Aorta (tissue), 5 donors: ENCODE data around the gene IFT57. TPM values are rescaled to one million over a fixed set of nuclear protein-coding genes. Genes with fewer than 3 reads are reported as not detected.

Experiments
- ATAC-seq: fragments of 200-7000 bp; cut with Tn5 transposase; one replicate; pipeline ENCODE4 v1.9.1; 2022; ENCODE audit warnings: moderate library complexity; ENCODE audit not compliant: low FRiP score
- DNase-seq, 2 donors: peaks; one replicate each; pipeline ENCODE4 v3.0.0-alpha.2; 2020
- H3K27ac ChIP-seq, 2 donors: one replicate each; pipeline ENCODE4 v1.5.1; 2013; ENCODE audit warnings: low read length in 2 of 2, mild to moderate bottlenecking in 2 of 2, moderate library complexity in 2 of 2, control low read depth in 1 of 2, inconsistent platforms in 1 of 2, low read depth in 1 of 2
- H3K27me3 ChIP-seq, 2 donors: one replicate each; pipeline ENCODE4 v1.6.1; 2013; ENCODE audit warnings: control low read depth in 1 of 2, low read length in 1 of 2, mild to moderate bottlenecking in 1 of 2, moderate library complexity in 1 of 2; ENCODE audit not compliant: insufficient read depth in 2 of 2, control insufficient read depth in 1 of 2
- H3K36me3 ChIP-seq, 2 donors: one replicate each; pipeline ENCODE4 v1.6.1; 2013; ENCODE audit warnings: control low read depth in 1 of 2, low read length in 1 of 2, mild to moderate bottlenecking in 1 of 2; ENCODE audit not compliant: insufficient read depth in 2 of 2, control insufficient read depth in 1 of 2
- H3K4me1 ChIP-seq, 2 donors: one replicate each; pipeline ENCODE4 v1.6.1; 2013; ENCODE audit warnings: low read length in 2 of 2, control low read depth in 1 of 2, mild to moderate bottlenecking in 1 of 2, moderate library complexity in 1 of 2; ENCODE audit not compliant: insufficient read depth in 2 of 2, control insufficient read depth in 1 of 2
- H3K4me3 ChIP-seq, 2 donors: one replicate each; pipeline ENCODE4 v1.5.1; 2013; ENCODE audit warnings: low read length in 2 of 2, control low read depth in 1 of 2, mild to moderate bottlenecking in 1 of 2
- H3K9me3 ChIP-seq: one replicate; pipeline ENCODE4 v1.6.1; 2013; ENCODE audit warnings: mild to moderate bottlenecking, low read length; ENCODE audit not compliant: control insufficient read depth
- whole genome bisulfite sequencing, 2 donors: extraction: QIAGEN DNeasy Blood & Tissue Kit; methylation state at CpG; one replicate each; pipeline ENCODE4 v1.1.7; 2013; 5-methylcytosine and 5-hydroxymethylcytosine counted together
- intact Hi-C, 2 donors: fragments of 100-400 bp; cut with DNase I; formaldehyde crosslinking; loops; one replicate each; pipeline versions ENCODE4 v1.14.2 to v1.15.0; 2022
- polyA plus RNA-seq, 2 donors: library from polyadenylated mRNA; stranded (reverse); fragments of 200-250 nt; gene quantifications; one replicate each; pipeline ENCODE4 v1.2.3, GENCODE V29; 2013
- total RNA-seq, 2 donors: library from RNA; stranded (reverse); fragmentation: NEBNext Ultra II Directional; extraction: Animal tissue kit (Norgen Biotek cat#: 25700); gene quantifications; one replicate each; pipeline ENCODE4 v1.2.1, GENCODE V29; 2021
- donor health status: healthy with polysubstance abuse.
- donor health status: Bipolar disorder and iron deficiency.
- donor health status: DM: no; HTN: no; CAD: no.
- donor health status: DM: no; HTN: no; CAD: no.
- donor health status: DM: yes; HTN: yes; CAD: no.

Gene IFT57
- total and polyA plus RNA-seq, 4 donors, result 38.3 to 53.0 (median 43.5) TPM

DNA sequence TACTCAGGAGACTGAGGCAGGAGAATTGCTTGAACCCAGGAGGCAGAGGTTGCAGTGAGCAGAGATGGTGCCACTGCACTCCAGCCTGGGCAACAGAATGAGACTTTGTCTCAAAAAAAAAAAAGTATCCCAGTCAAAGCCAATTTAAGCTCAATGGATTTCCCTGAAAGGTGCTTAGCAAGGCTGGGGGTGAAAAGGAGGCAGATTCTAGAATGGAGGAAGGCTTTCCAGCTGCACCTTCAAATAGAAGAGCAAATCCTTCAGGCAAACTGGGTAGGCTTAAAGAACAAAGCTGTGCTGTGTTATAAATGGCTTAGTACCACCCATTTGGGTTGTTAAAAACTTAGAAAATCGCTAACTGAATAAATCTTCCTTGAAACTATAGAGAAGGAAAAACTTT, 3.0 kb upstream of the IFT57 start:
- 97 to 100% methylated on average over 1 of the region's 1 CpG for WGBS, 2 donors
- intact Hi-C loops, result loop anchor here in 1 of 2 donors (10.0 kb wide), 1 partner anchor 130 kb away; the partner anchor contains the start of gene CD47

GRCh38 chr3:108223928-108224327, 1.7 kb upstream of the IFT57 start:
- WGBS, 2 donors, result 51 to 57% methylated on average over 4 of the region's 4 CpGs
- ATAC-seq (no peak), DNase-seq (no peak)
- Histone ChIP-seq H3K4me3 (no peak overlapping the region), H3K4me1 (peaks cover 0 to 13% of the 10 kb centered on the region in 2 donors), H3K27ac (no peak overlapping the region), H3K27me3 (no peaks in the 10 kb centered on the region), H3K9me3 (no peaks in the 10 kb centered on the region), H3K36me3 (no peaks in the 10 kb centered on the region)
- intact Hi-C loops, result loop anchor here in 1 of 2 donors (10.0 kb wide), 1 partner anchor 129 kb away; the partner anchor contains the start of gene CD47

More for the DNA sequence above, 3.0 kb upstream of the IFT57 start:
- H3K36me3 ChIP-seq, result no peaks in the 10 kb centered on the region
- no peak overlapping the region for H3K27ac ChIP-seq
- no peaks in the 10 kb centered on the region for H3K27me3 ChIP-seq
- H3K4me1 ChIP-seq, result peaks cover 0 to 10% of the 10 kb centered on the region in 2 donors
- no peak for ATAC-seq
- no peak for DNase-seq
- no peak overlapping the region for H3K4me3 ChIP-seq
- no peaks in the 10 kb centered on the region for H3K9me3 ChIP-seq

DNA sequence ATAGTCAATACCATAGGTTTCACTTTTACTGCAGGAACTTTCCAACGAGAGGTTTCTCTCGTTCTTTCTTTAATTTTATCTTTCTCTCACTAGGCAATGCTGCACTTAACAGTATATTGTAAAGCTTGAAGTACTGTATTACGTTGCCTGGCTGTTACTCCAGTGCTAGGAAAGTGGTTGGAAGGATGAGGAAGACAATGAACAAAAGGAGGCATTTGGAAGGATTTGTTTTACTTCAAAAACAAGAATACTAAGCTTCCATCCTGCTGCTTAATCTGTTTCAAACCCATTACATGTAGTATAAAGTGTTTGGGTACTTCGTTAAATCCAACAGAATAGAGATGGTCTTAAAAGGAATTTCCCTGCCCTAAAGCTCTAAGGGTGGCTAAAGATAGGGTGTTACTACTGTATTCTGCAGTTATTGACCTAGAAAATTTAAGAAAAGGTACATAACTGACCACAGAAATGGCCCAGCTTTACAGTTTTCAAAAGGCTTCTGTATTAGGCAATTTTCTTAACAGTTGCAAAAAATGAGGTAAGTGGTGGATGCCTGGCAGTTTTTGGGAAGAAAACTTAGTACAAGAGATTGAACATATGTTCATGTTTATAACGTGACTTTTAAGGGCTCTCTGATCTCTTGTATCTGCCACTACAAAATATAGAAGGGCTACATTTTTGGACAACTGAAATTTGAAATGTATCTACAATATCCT, 785 bp upstream of the IFT57 start:
- WGBS, 2 donors, result 6% methylated on average over 5 of the region's 5 CpGs
- intact Hi-C loops, result loop anchor here in 1 of 2 donors (10.0 kb wide), 1 partner anchor 128 kb away; the partner anchor contains the start of gene CD47
- Histone ChIP-seq H3K4me1 (peaks cover 0 to 13% of the 10 kb centered on the region in 2 donors), H3K27me3 (no peaks in the 10 kb centered on the region), H3K9me3 (no peaks in the 10 kb centered on the region), H3K4me3 (peak overlapping the region; percentile 62 to 85), H3K27ac (peak overlapping the region in 1 of 2 donors; percentile 63), H3K36me3 (no peaks in the 10 kb centered on the region)
- DNase-seq, result no peak
- ATAC-seq, result peak; percentile 19

DNA sequence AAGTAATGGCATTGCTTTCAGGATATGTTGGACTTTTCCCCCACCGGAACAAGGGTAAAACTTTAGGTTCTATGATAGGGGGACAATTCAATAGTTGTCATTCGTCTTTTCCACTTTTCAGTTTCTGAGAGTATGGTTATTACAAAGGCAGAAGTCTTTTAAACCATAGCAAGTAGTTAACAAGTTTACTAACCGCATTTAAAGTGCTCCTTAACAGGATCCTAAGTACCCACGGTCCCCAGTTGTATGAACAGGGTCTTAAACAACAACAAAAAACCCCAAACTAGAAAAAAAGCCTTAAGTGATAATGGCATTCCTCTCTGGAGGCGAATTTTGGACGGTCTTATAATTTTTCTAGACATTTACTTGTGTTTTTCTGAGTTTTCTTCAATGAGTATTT, 831 bp downstream of the IFT57 start:
- Histone ChIP-seq H3K4me1 (peaks cover 0 to 13% of the 10 kb centered on the region in 2 donors), H3K27me3 (no peaks in the 10 kb centered on the region), H3K36me3 (no peaks in the 10 kb centered on the region), H3K9me3 (no peaks in the 10 kb centered on the region), H3K4me3 (peak overlapping the region; percentile 81 to 83), H3K27ac (no peak overlapping the region)
- 5 to 8% methylated on average over 6 of the region's 6 CpGs for WGBS, 2 donors
- ATAC-seq (no peak), DNase-seq (no peak)
- intact Hi-C loops, result loop anchor here in 1 of 2 donors (10.0 kb wide), 1 partner anchor 127 kb away; the partner anchor contains the start of gene CD47

- WGBS, 2 donors, result 81 to 85% methylated on average over 9 of the region's 9 CpGs
- intact Hi-C loops, result no loop called here
- peaks cover 0 to 13% of the 10 kb centered on the region in 2 donors for H3K4me1 ChIP-seq
These were observed 2.9 kb downstream of the IFT57 start for GRCh38 chr3:108219336-108219735.

GRCh38 chr3:108218811-108219210, 3.4 kb downstream of the IFT57 start:
- Histone ChIP-seq H3K27me3 (no peaks in the 10 kb centered on the region), H3K27ac (no peak overlapping the region), H3K36me3 (no peaks in the 10 kb centered on the region), H3K4me3 (no peak overlapping the region), H3K9me3 (no peaks in the 10 kb centered on the region), H3K4me1 (peaks cover 0 to 10% of the 10 kb centered on the region in 2 donors)
- DNase-seq, result no peak
- intact Hi-C loops, result no loop called here
- ATAC-seq, result no peak

More at GRCh38 chr3:108219336-108219735, 2.9 kb downstream of the IFT57 start:
- no peaks in the 10 kb centered on the region for H3K36me3 ChIP-seq
- H3K27ac ChIP-seq, result no peak overlapping the region
- no peak overlapping the region for H3K4me3 ChIP-seq
- no peaks in the 10 kb centered on the region for H3K27me3 ChIP-seq
- ATAC-seq (no peak), DNase-seq (no peak)
- no peaks in the 10 kb centered on the region for H3K9me3 ChIP-seq

GRCh38 chr3:108215871-108216270, 6.4 kb downstream of the IFT57 start:
- intact Hi-C loops, result no loop called here
- H3K36me3 ChIP-seq, result peaks cover 0 to 2% of the 10 kb centered on the region in 2 donors
- no peaks in the 10 kb centered on the region for H3K27me3 ChIP-seq
- DNase-seq (no peak), ATAC-seq (no peak)
- H3K9me3 ChIP-seq, result no peaks in the 10 kb centered on the region
- no peak overlapping the region for H3K27ac ChIP-seq
- WGBS, 2 donors, result 54 to 68% methylated on average over 1 of the region's 1 CpG
- no peak overlapping the region for H3K4me3 ChIP-seq
- H3K4me1 ChIP-seq, result peaks cover 0 to 7% of the 10 kb centered on the region in 2 donors

GRCh38 chr3:108209579-108209978, 12.6 kb downstream of the IFT57 start:
- no peak overlapping the region for H3K4me3 ChIP-seq
- H3K9me3 ChIP-seq, result no peaks in the 10 kb centered on the region
- H3K27ac ChIP-seq, result no peak overlapping the region
- H3K4me1 ChIP-seq, result no peaks in the 10 kb centered on the region
- H3K36me3 ChIP-seq, result peaks cover 2 to 4% of the 10 kb centered on the region in 2 donors
- intact Hi-C loops, result loop anchor here in 1 of 2 donors (10.0 kb wide), 1 partner anchor 255 kb away; no protein-coding TSS in a partner anchor
- WGBS, 2 donors, result 96 to 100% methylated on average over 3 of the region's 3 CpGs
- ATAC-seq (no peak), DNase-seq (no peak)
- no peaks in the 10 kb centered on the region for H3K27me3 ChIP-seq

DNA sequence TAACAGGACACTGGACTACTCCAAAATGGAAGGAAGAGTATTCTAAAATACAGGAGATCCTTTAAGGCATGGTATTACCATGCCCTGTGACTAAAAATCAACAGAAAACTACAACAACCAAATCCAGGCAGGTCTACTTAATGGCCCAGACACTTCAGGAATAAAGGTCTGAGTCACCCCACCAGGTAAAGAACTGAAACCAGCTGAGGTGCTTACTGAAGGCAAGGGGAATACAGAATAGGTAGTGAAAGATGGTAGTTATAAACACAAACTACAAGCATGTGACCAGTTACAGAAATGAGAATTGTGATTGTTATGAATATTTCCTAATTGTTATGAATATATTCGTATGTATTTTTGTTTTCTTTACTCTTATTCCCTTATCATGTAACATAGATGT, 13.4 kb downstream of the IFT57 start:
- no peak for DNase-seq
- intact Hi-C loops, result loop anchor here in 1 of 2 donors (10.0 kb wide), 1 partner anchor 254 kb away; no protein-coding TSS in a partner anchor
- Histone ChIP-seq H3K4me3 (no peak overlapping the region), H3K4me1 (no peaks in the 10 kb centered on the region), H3K9me3 (no peaks in the 10 kb centered on the region), H3K36me3 (peaks cover 2 to 4% of the 10 kb centered on the region in 2 donors), H3K27ac (no peak overlapping the region), H3K27me3 (no peaks in the 10 kb centered on the region)
- no peak for ATAC-seq
- WGBS, 2 donors, result 89 to 94% methylated on average over 1 of the region's 1 CpG
